GDM1 (cell line): ENCODE data around the gene ATL3.
"Not testable (repeated sequence)": the region's sequence is repeated elsewhere in the genome, so short reads cannot be mapped to it uniquely, and the experiment has no call there.

ENCODE experiments used
- DNase-seq: peaks from one replicate; lab custom pipeline; 2025; lab: John Stamatoyannopoulos, UW

The ATL3 gene

DNA sequence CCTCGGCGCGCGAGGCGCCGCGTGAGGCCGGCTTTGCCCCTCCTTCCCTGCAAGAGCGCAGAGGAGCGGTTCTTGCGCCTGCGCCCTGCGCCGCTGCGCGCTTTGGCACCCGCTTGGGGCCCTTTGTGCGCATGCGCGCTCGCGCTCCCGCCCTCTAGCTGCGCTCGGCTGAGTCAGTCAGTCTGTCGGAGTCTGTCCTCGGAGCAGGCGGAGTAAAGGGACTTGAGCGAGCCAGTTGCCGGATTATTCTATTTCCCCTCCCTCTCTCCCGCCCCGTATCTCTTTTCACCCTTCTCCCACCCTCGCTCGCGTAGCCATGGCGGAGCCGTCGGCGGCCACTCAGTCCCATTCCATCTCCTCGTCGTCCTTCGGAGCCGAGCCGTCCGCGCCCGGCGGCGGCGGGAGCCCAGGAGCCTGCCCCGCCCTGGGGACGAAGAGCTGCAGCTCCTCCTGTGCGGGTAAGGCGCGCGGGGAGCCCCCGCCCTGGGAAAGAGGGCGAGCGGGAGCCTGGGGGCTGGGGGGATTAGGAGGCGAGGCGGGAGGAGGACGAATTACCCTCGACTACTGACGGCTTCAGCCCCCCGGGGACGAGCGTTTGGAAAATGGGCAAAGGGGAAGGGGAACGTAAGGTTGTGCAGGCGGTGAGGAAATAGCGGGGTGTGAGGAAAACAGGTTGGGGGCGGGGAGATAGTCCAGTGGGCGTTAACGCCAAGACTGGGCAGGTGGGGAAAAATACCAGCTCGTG lies 10.3 kb upstream of the ATL3 start, which contains the start of gene RTN3:
Gene RTN3, plus strand, starts transcription at position 180 of the 745 bp plus-strand sequence. Its CDS starts 137 bp downstream, at position 317.
- DNase-seq, result peak; percentile 98

- no peak for DNase-seq
Observed at GRCh38 chr11:63680834-63681320, 9.7 kb upstream of the ATL3 start.

- no peak for DNase-seq
Observed at GRCh38 chr11:63673579-63673978, 2.4 kb upstream of the ATL3 start.

DNA sequence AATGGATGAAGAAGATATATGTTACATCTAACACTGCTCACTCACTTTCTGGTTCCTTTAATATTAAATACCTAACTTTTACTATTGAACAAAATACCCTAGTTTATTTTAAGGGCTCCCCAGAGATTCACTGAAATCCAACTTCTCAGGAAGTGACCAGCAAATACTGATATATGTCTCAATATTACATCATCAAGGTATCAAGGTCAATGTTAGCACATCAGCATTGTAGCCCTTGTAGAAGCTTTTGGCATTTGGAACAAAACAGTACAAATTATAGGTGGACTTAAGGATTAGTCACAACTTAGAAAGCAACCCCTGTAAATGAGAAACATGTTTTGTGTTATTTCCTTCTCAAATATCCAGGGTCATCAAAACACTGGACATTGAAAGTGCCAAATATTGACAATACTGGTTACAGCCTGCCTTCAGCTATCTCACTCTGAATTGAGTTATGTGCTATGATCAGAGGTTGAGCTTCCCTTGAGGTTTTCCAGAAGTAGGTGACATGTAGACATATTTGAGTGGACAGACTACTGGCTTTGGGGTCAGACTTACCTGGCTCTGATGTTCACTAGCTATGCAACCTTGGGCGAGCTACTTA lies 1.9 kb upstream of the ATL3 start:
- DNase-seq, result no peak

- DNase-seq, result no peak
Observed at GRCh38 chr11:63672156-63672463, 934 bp upstream of the ATL3 start.

GRCh38 chr11:63670433-63671321 lies 499 bp downstream of the ATL3 start:
- peak; percentile 13 for DNase-seq

GRCh38 chr11:63670096-63670432 lies 1.1 kb downstream of the ATL3 start:
- DNase-seq, result no peak

- no peak for DNase-seq
Observed at GRCh38 chr11:63667995-63668795, 3.0 kb downstream of the ATL3 start.

GRCh38 chr11:63666874-63667273 lies 4.3 kb downstream of the ATL3 start:
- no peak for DNase-seq

GRCh38 chr11:63663809-63664208 lies 7.4 kb downstream of the ATL3 start:
- DNase-seq, result no peak

- DNase-seq, result no peak
Observed at GRCh38 chr11:63660972-63661371, 10.2 kb downstream of the ATL3 start.

DNA sequence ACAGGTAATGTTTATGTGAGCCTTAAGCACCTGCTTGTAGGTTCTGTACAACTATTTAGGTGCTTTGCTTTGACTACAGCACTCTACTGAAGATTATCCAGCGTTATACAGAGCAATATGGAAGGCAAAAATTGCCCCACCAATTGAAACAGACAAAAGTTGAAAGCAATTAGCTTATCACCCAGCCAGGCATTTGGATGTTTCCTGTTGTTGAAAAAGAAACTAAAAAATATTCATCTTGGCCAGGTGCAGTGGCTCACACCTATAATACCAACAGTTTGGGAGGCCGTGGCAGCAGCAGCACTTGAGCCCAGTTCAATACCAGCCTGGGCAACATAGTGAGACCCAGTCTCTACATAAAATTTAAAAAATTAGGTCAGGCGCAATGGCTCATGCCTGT lies 18.5 kb downstream of the ATL3 start:
- DNase-seq, result no peak

GRCh38 chr11:63643205-63643604 lies 28.0 kb downstream of the ATL3 start:
- no peak for DNase-seq

DNA sequence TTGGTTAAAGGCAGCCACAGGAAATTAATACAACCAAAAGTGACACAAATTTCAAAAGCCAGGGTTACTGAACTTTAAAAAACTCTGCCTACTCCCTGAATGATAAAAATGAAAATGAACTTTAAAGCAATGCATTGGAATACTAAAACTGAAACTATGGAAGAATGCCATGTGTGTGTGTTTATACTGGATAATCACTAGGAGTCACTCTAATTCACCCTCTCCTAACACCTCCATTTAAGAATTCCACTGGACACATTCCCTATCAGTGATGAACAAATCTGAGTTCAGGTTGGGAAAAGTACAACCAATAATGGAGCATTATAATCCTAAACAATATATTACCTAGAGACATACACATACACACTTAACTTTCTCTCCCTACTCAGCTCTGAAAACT lies 29.4 kb downstream of the ATL3 start:
- no peak for DNase-seq

DNA sequence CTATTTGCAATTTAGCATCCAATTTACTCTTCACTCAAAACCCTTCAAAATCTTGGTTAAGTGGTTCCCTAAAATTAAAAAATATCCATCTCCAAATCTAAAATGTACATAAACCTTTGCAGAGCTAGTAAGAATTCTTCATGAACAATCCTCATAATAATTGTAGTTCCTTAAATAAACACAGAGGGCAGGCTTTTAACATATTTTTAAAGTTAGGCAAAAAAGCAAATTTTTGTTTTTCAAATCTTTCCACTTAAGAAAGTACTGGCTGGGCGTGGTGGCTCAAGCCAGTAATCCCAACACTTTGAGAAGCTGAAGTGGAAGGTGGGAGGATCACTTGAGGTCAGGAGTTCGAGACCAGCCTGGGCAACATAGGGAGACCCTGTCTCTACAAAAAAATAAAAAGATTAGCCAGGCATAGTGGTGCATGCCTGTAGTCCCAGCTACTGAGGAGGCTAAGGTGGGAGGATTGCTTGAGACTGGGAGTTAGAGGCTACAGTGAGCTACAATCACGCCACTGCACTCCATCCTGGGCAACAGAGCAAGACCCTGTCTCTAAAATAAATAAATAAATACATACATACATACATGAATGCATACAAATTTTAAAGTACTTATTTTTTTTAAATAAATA lies 31.9 kb downstream of the ATL3 start:
- no peak for DNase-seq

- not testable (repeated sequence) for DNase-seq
Observed at GRCh38 chr11:63638436-63638835, 32.7 kb downstream of the ATL3 start.

GRCh38 chr11:63635762-63636465 lies 35.3 kb downstream of the ATL3 start:
- DNase-seq, result peak; percentile 44

- DNase-seq, result no peak
Observed at GRCh38 chr11:63629426-63629825, 41.8 kb downstream of the ATL3 start.

GRCh38 chr11:63623513-63624140 lies 47.5 kb downstream of the ATL3 start:
- DNase-seq, result no peak

DNA sequence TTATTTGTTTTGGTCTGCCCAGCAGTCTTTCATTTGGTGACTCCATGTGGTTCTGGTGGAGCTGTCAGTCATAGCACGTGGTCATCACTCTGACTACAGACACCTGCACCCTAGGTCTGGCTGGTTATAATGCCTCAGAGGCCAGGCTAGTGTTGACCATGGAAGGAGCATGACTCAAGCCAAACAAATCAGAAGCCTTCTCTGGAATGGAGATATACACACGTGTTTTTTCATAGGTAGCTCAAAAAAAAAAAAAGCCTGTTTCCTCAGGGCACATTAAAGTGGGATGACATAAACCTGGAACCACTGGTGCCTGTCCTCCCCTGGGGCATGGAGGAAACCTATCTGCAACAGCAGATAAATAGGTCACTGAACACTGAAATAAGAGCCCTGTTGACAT lies 48.9 kb downstream of the ATL3 start:
- no peak for DNase-seq
